Measurements from ENCODE around the gene DUXB. TPM values are rescaled to one million over a fixed set of nuclear protein-coding genes. Genes with fewer than 3 reads are reported as not detected.

Gene DUXB
- not detected for total RNA-seq

GRCh38 chr16:75701361-75701760 is at the start of gene DUXB:
DUXB (minus strand) TSS chr16:75701461; CDS start chr16:75701418, 43 bp downstream.
- no peak for DNase-seq

- DNase-seq: no peak
Measured at GRCh38 chr16:75750528-75750927, 49.3 kb upstream of the DUXB start.

DNA sequence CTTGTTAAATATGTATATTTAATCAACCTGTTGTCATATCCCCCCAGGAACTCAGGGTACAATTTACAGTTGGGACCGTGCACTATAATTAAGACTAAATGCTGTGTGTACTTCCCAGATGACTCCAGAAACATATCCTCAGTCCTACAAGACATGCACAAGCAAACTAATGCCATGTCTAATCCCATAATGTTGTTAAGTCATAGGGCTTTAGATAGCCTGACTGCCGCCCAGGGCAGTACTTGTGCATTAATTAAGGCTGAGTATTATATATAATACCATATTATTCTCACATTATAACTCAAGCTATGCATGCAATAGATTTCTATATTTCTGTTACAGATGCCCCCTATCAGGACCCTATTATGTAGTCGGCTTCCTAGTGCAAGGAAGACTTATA is 45.1 kb upstream of the DUXB start:
- no peak for DNase-seq

DNA sequence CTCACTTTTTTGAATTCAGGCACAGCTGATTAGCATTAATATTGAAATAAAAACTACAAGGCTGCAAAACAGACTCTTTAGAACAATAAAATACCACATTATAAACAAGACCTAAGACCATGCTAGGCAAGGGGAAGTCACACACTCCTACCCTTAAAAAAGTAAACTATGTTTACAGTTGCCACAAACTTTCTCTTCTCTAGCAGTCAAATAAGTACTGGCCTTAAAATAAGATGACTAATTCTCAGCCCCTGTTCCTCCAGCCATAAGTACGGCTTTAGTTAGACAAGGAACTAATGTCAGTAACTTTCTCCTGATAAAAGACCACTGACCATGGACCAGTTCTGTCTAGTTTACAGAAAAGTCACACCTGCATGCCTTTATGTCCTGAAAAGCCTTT is 44.6 kb upstream of the DUXB start:
- DNase-seq: no peak

DNA sequence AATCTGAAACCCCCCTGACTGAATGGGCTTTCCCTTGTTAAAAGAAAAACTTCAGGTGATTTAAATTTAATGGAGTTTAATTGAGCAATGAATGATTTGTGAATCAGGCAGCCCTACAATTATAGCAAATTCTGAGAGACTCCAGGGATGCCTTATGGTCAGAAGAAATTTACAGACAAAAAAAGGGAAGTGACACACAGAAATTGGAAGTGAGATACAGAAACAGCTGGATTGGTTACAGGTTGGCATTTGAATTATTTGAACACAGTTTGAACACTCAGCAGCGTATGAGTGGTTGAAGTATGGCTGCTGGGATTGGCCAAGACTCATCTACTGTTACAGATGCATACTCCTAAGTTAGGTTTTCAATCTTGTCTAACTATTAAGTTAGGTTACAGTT is 44.0 kb upstream of the DUXB start:
- no peak for DNase-seq

DNA sequence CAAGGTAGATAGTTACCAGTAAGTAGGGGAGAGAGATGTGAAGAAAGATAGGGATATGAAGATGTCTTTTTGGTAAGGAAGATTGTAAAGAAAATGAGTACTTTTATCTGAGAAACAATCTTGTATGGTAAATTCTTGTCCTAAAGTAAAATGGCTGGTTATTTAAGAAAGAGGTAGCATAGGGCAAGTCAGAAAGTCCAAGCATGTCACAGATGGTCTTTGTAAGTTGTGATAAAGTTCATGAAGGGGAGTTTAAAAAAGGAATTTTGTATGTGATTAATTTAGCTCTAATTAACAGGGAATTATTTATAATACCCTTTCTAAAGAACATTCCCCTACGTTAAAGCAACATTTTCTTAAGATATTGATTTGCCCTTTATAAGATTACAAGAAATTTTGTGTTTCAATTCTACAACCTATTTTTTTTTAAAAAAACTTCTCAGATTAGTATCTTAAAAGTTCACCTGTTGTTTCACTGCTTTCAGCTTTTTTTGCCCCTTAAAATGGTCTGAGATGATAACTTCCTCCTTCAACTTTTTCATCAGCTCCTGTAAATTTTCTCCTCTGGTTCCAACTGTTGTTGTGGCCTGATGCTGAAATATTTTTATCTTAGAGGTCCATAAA is 41.3 kb upstream of the DUXB start:
- no peak for DNase-seq

GRCh38 chr16:75733305-75734211 is 32.3 kb upstream of the DUXB start:
- DNase-seq: no peak

- DNase-seq: no peak
Measured at GRCh38 chr16:75732871-75733270, 31.6 kb upstream of the DUXB start.

- DNase-seq: no peak
Measured at GRCh38 chr16:75727221-75727620, 26.0 kb upstream of the DUXB start.

GRCh38 chr16:75726390-75726789 is 25.1 kb upstream of the DUXB start, which contains the start of gene CPHXL:
CPHXL (minus strand) TSS chr16:75726490; CDS start chr16:75726442, 48 bp downstream.
- no peak for DNase-seq

- no peak for DNase-seq
Measured at GRCh38 chr16:75718452-75718851, 17.2 kb upstream of the DUXB start.

GRCh38 chr16:75714661-75715060 is 13.4 kb upstream of the DUXB start:
- DNase-seq: no peak

GRCh38 chr16:75710344-75710743 is 9.1 kb upstream of the DUXB start:
- DNase-seq: no peak

DNA sequence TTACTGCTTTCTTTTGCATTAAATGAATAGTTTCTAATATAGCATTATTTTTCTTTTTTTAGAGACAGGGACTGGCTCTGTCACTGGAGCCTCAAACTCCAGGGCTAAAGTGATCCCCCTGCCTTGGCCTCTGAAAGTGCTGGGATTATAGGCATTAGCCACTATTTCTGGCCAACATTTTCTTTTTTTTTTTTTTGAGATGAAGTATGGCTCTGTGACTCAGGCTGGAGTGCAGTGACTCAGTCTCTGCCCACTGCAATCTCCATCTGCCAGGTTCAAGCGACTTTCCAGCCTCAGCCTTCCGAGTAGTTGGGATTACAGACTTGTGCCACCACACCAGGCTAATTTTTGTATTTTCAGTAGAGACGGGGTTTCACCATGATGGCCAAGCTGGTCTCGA is 2.0 kb upstream of the DUXB start:
- no peak for DNase-seq

- DNase-seq: no peak
Measured at GRCh38 chr16:75702242-75702641, 981 bp upstream of the DUXB start.

- DNase-seq: no peak
Measured at GRCh38 chr16:75697571-75697970, 3.7 kb downstream of the DUXB start.

GRCh38 chr16:75695708-75696107 is 5.6 kb downstream of the DUXB start:
- DNase-seq: no peak

DNA sequence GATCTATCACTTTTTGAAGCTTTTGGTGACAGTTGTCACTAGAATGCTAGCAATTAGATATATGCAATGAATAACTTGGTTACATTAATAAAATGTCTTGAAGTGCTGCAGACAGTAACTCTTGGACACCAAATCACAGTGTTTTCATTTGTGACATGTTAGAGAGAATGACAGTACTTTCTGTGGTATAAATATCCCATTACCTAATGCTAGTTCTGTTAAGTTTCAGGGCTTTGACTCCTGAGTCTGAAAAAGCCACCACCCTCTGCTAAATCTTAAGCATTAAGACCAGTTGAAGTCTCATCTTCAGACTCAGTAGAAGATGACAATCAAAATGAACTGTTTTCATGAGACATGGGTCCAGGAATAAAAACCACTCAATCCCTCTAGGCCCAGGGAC is 13.9 kb downstream of the DUXB start:
- DNase-seq: no peak

- DNase-seq: no peak
Measured at GRCh38 chr16:75682308-75682707, 19.0 kb downstream of the DUXB start.

DNA sequence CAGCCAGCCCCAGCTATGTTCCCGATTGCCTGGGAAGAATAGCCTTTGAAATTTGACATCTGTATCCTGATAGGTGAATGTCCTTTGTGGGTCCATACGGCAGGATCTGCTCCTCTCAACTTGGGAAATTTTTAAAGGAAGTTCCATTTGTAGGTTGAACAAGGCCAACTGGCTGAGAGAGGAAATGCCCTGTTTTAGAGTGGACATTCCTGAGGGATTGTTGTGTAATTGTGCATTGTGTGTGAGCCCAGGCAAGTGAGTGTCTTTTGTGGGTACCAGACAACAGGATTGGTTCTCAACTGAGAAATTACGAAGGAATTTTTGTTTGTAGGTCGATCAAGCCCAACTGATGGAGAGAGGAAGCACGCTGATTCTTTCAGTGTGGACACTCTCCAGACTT is 21.9 kb downstream of the DUXB start:
- DNase-seq: no peak

DNA sequence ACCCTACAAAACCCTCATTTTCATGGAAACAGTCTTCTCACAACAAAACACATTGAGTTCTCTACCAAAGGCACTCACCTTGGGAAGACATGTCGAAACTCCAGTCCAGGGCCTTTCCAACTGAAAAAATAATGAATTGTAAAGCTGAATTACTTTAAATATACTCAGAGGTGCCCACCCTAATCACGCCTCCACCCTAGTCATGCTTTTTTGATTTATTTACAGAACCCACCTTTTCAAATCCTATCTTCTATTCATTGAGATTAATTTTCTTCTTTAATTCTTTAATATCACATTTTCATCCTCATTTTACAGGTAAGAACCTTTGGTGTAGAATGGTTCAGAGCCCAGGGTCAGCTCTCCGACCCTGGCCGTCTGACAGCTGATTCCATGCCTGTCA is 24.4 kb downstream of the DUXB start, which contains the start of gene CPHXL2:
Gene CPHXL2 (minus strand): TSS at position 101 of the 400 bp plus-strand sequence. CDS start 10 bp downstream, at position 91.
- DNase-seq: no peak

DNA sequence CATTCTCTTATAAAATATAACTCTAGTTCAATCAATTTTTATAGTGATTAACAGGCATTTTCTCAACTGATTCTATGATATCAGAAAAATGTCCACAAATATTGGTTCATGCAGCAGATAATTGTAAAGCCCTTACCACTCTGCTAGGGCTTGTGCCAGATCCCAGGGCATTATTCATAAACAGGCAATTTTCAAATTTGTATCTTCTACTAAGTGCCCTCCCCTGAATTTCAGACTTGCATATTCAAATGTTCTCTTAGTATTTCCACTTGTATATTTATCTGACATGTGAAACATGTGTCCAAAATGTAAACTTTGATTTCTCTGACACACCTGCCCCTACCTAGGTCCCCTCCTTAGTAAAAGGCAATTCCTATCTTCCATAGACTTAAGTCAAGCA is 33.8 kb downstream of the DUXB start:
- no peak for DNase-seq

DNA sequence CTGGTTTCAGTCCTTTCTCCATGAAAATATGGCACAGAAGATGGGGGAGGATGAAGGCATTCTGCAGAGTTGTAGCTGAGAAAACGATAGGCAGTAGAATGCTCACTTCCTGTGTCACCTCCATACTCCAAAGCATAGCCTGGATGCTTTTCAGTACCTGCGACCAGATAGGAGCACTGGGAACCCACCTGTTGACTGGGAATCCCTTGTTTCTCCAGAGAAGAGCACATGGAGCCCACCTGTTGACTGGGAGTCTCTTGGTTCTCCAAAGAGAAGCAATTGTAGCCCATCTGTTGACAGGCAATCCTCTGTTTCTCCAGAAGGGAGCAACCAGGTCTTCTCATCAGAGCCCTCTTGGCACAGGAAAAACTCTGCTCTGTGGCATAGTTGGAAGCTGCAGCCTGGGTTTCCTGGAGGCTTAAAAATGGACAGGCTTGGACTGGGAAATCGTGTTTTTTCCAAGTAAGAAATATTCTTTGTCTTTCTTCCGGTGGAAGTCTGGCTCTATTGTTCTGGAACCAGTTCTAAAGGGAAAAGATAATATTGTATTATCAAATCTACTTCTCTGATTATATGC is 40.4 kb downstream of the DUXB start:
- DNase-seq: no peak

DNA sequence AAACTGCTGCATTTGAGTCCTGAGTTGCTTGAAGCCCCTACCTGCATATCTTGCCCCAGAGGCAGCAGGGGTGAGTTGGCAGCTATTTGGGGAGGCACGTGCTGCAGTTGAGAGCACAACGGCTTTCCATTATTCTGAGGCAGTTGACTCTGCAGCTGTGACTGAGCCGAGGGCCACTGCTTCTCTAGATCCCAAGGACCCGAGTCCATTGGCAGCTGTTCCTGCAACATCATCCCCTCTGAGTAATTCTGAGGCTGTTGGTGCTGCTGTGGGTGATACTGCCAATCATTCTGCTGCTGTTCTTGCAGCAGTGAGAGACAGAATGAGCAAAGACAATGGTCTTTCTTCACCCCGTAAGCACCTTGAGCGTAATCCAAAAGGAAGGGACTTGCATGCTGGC is 40.9 kb downstream of the DUXB start:
- DNase-seq: no peak

Data from effector CD4-positive, alpha-beta T cell (primary cell).